Skeletal muscle cell (primary cell): ENCODE results near the gene TFEB.
A peak's percentile ranks its signal among the peaks of the same experiment; 100 is the strongest.

ENCODE experiments used
- DNase-seq: peaks from one replicate; pipeline ENCODE4 v3.0.0-alpha.2; 2010; ENCODE audit warnings: low read depth
- H3K4me3 ChIP-seq: 2 replicates; pipeline ENCODE4 v1.5.1; 2011; ENCODE audit warnings: low read depth, mild to moderate bottlenecking, control low read depth, low read length, moderate library complexity

TFEB gene

DNA sequence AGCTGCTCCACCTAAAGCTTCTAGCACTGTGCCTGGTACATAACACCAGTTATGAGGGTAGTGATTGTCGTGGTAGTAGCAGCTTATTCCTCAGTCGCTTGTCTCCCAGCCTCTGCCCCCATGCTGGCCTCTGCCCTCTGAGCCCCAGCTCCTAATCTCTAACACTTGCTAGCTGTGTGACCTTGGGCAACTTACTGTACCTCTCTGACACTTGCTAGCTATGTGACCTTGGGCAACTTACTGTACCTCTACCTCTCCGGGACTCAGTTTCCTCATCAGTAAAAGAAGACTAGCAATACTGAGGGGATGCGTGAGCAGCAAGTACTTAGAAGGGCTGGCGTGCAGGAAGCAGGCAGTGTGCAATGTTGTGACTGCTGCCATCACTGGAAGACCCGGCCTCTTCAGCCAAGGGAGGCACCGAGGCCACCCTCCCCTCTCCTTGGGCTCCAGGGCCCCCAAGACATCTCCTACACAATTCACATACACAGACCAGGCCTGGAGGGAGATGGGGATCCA is 87.3 kb downstream of the TFEB start:
- H3K4me3 ChIP-seq, result no peak overlapping the region
- DNase-seq, result no peak

DNA sequence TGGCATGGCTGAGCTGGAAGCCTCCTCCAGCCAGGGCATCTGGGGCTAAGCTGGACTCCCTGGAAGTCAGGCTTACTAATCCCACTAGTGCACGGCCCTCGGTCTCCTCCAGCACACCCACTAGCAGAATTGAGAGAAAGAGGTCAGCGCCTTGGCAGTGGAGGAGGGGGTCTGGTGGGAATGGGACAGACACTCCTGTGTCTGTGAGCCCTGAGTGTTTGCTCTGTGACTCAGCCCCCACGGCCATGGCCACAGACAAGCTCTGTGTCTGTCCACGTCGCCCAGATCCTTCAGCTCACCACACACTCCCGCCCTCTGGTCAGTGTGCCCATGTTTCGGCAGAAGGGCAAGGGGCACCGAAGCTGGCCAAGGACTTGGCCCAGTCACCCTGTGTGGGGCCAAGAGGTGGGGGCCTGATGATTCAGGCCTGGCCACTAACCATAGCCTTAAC is 88.3 kb downstream of the TFEB start:
- no peak for DNase-seq
- no peak overlapping the region for H3K4me3 ChIP-seq

DNA sequence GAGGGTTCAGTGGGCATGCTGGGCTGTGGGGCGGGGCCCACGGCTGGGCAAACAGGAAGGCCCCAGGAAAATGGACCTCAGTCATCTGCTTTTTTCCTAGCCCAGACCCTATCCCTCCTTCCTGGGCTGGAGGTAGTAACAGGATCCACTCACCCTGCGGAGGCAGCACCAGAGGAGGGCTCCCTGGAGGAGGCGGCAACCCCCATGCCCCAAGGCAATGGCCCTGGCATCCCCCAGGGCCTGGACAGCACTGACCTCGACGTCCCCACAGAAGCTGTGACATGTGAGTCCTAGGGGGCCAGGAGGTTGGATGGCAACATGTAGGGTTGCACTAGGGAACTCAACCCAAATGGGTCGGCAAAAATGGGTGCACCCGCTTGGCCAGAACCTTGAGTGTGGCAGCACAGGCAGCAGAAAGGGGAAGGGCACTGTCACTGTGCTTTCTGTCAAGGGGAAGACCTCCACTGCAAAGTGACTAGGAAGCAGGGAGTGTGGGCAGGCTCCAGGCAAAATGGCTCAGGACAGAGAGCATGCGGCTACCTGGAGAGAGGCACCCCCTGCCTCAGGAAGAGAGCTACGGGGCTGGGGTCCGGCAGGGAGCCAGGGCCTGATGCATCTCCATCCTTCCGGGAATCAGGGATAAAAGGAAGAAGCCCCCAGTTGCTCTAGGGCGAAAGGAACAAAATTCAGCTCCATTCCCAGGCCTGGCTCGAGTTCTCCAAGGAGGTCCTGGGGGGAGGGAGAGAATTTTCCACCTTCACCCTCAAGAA is 89.2 kb downstream of the TFEB start:
- H3K4me3 ChIP-seq, result no peak overlapping the region
- no peak for DNase-seq

DNA sequence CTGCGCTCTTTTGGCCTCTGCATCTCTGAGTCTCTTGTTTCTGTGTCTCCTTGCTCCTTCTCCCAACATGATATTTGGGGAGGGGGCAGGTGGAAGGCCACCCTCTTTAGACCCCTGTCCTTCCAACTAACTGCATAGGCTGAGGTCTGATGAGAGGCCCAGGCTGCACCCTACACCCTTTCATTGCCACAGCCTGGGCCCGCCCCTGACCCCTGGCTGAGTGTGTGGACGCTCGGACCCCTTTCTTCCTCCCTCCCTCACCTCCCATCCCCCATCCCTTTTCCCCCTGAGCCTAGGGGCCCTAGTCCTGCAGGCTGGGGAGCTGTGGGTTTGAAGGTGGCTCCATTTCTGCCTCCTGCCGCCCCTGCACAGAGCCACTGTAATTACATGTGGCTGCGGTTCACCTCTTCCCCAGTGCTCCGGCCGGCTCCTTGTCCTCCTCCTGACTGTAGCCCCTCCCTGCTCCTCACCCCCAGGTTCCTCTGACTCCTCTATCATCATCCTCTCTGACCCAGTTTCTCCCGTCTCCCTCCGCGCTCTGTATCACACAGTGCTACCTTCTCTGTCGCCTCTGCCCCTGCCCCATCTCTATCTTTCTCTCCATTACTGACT is 90.3 kb downstream of the TFEB start:
- no peak overlapping the region for H3K4me3 ChIP-seq

DNA sequence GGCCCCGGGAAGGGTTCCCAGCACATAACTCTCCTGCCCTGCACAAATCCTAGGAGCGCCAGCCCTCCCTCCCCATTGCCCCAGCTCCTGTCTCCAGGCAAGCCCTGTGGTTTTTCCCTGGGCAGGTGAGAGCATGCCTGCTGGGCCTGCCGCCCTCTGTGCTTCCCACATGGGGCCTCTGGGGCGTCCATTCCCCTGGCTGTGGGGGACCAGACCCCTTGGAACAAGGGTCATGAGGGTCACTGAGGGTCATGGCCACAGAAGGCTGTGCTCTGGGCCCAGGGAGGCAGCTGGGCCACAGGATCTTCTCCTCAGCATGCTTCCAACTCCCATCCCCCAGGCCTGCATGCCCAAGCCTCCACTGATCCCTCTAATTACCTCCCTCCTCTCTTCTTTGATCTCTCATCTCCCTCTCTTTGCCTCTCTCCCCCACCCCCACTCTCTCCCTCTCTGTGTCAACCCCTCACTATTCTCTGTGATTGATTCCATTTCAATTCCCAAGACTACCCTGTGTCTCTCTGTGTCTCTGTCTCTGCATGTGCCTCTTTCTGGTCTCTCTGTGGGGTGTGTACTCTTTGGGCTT is 91.0 kb downstream of the TFEB start:
- H3K4me3 ChIP-seq, result no peak overlapping the region
- no peak for DNase-seq

More for the DNA sequence above, 90.3 kb downstream of the TFEB start:
- DNase-seq, result no peak

DNA sequence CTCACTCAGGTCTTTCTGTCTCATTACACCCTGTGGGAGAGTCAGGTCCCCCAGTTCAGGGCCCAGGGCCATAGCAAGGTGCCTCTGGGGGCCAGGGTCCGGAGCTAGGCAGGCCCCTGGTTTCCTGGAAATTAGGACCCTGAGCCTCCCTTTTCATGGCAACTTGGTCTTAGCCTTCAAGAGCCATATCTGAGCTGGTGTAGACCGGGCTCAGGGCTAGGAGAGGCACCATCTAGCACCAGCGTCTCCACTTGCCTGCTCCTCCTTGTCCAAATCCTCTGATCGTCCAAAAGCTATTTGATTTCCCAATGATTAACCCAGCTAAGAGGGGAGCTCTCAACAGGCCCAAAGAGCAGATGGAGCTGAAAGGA is 91.5 kb downstream of the TFEB start:
- H3K4me3 ChIP-seq, result no peak overlapping the region
- no peak for DNase-seq

DNA sequence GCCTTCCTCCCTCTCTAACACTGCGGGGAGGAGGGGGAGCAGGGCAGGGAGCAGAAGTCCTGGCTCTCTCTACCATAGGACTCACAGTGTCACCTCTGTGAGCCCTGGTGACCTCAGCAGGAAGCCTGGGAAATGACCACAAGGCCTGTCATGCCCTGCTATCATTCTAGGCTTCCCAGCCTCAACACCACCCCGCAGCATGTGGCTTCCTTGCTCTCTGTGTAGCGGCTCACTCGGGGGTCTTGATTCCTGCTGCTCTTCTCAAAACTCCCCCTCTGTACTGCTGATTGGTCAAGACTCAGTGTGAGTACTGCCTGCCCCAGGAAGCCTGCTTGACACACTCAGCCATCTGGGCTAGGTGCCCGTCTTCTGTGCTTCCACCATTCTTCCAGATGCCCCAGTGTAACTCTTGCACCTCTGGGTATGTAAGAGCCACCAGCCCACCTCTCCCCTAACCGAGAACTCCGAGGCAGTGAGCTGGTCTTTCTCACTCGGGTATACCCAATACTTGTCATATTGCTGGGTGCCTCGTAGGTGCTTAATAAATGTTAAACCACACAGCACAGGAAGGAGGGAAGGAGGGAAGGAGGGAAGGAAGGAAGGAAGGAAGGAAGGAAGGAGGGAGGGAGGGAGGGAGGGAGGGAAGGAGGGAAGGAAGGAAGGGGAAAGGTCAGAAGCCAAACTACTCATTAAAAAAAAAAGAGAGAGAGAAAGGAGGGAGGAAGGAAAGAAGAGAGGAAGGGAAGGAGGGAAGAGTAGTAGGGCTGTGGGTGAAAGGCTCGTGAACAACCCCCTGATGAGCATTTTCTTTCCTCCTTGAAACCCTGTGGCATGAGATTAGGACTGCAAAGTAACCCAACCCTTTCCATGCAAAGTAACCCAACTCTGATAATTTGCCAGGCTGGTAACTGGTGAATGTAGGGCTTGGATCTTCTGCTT is 92.2 kb downstream of the TFEB start:
- no peak overlapping the region for H3K4me3 ChIP-seq
- DNase-seq, result no peak

DNA sequence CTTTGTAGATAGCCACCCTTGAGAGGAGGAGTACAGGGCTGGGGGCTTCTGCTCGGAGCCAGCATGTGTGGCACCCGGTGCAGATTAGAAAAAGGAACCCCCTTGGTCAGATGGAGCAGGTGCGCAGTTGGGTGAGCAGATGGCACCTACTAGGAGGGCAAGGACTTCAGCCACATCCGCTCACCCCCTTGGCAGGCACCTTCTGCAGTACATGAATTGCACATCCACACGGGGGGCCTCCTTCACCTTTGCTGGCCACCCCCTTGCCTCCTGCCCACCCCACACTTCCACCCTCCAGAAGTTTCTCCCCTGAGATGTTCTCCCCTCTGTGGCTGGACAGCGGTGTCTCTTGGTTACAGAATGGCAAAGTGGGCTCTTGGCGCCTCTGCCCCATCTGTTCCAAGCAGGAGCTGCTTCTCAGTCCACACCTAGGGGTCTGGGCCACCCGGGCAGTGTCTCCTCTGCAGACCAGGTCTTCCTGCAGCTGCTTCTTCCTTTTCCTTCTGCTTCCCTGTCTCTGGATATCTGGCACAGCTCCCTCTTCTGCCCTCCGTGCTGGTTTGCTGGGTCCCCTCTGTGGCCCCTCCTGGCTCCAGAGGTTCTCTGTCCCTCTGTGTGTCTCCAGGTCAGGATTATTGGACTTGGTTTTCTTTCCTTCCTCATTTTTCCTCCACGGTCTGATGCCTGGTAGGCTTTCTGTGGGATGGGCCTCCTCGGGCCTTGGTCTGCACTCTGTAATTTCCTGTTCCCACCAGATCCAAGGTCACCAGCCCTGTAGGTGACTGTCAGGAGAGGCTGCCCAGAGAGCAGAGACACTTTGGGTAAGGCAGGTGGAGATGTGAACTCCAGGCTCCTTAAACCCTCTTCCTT is 93.1 kb downstream of the TFEB start:
- no peak for DNase-seq

DNA sequence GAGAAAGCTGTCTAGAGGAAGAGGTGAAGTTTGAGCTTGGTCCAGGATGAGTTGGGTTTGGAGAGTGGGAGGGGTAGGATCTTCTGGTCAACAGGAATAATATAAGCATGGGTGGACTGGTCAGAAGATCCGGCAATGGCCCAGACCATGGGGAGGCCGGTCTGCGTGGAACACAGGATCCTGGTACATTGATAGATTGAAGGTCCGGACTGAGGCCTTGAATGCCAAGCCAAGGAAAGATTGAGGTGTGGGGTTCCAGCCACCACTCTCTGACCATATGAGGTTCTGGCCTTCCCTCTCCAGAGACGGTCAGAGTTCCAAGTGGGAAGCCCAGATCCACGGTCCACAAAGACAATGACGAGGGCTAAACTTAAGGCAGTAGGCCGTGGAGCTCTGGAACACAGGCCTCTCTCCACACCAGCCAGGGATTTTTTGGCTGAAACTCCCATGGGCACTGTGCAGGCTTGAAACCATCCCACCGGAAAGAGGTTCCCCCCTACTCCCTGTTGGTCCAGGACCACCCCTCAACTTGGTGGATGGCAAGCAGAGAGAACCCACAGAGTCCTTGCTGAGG is 94.0 kb downstream of the TFEB start:
- no peak for DNase-seq
- no peak overlapping the region for H3K4me3 ChIP-seq

More for the DNA sequence above, 93.1 kb downstream of the TFEB start:
- no peak overlapping the region for H3K4me3 ChIP-seq

DNA sequence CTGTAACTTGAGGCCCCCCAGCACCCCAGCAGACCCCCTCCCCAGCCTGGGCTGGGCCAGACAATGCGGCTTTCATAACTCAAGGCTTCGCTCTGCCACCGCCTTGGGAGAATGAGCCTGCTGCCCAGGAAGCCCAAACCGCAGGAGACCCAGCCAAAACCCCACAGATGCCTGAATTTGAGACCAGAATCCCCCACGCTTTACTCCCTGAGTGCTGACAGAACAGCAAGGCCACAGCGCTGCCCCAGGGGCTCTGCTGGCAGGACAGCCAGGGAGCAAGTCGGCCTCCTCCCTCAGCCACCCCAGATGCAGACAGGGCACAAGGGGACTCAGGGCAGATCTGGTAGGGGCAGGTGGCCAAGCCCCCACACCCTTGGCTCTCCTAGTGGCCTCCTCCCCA is 95.0 kb downstream of the TFEB start:
- DNase-seq, result no peak
- peak overlapping the region; percentile 59 for H3K4me3 ChIP-seq

DNA sequence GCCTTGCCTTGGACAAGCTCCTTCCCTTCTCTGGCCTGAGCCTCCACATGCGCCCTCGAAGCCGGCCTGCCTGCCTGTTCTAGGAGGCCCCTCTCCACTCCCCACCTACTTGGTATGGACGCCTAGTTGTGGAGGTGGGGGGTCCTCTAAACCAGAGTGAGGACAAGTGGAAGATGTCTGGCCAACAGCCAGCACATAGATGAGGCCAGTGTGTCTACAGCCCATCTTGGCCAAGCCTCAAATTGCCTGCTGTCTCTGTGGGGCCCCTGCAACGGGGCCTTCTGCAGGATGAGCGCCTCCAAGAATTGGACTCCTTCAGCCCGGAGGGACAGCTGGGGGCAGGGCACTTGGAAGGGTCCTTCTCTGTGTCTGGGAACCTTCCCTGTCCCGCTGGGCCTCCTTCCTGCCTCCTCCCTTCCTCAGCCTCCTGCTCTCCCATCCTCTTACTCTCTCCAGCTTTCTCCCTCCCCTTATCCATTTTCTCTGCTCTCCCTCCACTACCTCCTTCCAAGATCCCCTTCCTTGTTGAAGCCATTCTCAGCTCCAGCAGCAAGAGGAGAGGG is 95.5 kb downstream of the TFEB start:
- DNase-seq, result no peak
- peak overlapping the region; percentile 59 for H3K4me3 ChIP-seq

DNA sequence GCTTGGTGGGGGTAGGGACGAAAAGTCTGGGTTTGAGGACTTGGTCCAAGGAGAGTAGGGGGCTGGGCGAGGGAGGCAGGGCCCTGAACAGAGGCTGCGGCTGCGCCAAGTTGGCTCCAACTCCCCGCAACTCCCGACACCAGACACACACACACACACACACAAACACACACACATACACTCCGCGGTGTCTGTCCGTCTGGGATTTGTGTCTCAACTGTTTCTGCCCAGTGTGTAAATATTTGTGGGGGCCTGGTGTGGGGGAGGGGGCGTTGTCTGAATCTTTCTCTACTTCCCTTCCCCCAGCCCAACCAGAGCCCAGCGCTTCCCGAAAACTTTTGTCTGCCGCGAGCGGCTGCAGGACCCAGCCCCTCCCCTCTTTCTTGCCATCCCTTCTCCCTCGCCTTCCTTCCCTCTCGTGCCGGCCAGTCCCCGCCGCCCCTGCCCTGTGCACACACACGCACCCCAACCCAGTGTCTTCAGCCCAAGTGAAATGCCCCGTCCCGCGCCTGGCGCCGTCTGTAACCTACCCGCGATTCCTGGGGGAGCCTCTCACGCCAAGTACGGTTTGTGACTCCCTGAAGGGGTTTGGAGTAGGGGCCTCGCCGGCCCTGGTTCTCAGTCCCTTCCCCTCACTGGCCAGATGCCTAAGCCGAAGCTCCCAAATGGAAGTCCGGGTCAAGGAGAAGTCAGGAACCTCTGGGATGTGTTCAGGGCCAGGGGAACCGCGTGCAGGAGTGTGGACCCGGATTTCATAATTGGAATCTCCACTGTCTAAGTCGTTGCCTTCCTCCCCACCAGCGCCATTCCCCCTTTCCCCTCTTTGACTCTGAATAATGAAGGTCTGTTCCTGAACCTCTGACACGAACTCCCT is 96.2 kb downstream of the TFEB start:
- peak overlapping the region; percentile 59 for H3K4me3 ChIP-seq
- no peak for DNase-seq

DNA sequence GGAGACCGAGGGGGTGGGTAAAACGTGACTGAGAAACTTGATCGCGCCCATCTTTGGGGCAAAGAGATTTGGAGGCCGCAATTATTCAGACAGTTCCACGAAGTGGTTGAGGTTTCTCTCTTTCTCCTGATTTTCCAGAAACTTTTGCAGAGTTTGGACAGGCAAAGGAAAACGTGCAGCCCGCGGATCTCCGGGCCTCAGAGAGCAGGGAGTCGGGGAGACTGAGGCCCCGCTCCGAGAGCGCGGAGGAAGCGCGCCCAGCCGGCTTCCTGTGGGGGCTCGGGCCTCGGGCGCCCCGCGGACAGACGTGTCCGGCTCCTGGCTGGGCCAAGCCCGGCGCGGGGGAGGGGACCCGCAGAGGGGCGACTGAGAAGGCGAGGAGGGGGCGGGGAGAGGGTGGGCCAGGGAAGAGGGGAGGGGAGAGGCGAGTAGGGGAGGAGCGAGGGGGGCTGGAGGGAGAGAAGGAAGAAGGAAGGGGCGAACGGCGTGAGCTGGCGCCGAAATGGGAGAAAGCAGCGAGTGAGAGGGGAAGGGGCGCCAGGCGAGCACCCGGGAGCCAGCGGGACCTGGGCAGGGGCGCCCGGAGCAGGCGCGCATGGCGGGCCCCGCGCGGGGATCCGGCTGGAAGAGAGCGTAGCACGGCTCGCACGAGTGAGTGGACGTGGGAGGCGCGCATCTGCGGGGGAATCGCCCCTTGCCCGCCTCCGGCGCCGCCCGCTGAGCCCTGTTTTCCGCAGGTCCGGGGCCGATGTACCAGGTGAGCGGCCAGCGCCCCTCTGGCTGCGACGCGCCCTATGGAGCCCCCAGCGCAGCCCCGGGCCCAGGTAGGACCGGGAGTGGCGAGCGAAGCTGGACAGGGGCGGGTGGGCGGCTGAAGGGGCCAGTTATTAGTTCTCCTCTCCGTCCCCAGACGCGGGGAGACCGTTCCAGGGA is 97.1 kb downstream of the TFEB start, which contains the start of gene MDFI:
MDFI (plus strand) TSS at position 467 of the 933 bp plus-strand sequence; CDS start at position 749, 282 bp downstream.
- DNase-seq, result no peak
- peak within 1 kb of the TSS; percentile 59 for H3K4me3 ChIP-seq

DNA sequence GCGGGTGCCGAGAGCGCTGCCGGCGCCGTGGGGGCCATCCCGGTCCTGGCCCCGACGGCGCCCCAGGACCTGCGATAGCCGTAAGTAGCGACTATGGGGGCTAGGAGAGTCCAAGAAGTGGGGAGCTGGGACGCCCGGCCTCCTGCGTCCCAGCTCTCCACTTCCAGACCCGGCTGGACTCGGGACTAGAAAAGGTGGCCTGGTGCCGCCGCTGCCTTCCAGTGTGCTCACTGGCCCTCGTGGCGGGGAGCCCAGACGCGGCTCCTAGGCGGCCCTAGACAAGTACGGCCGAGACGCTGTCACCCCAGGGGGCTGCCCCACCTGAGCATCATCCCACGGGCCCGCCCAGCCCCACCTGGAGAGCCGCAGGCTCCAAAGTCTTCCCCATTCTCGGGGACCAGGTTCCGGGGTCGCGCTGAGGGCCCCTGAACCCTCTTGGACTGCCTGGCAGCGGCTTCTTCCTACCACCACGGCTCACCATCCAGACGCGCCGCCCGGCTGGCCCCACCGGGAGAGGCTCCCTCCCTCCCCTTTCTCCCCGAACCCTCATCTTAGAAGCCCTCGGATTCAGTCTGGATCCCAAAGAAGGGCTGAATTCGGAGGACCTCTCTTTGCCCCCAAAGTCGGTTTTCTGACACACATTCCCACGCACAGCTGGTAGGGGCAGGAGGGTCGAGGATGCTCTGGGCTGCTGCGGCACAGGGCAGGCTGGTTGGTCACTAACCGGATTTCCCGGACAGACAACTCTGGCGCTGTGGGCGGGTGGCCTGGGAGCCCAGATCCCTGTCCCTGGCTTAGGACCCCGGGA is 98.0 kb downstream of the TFEB start:
- H3K4me3 ChIP-seq, result peak overlapping the region; percentile 59
- no peak for DNase-seq

DNA sequence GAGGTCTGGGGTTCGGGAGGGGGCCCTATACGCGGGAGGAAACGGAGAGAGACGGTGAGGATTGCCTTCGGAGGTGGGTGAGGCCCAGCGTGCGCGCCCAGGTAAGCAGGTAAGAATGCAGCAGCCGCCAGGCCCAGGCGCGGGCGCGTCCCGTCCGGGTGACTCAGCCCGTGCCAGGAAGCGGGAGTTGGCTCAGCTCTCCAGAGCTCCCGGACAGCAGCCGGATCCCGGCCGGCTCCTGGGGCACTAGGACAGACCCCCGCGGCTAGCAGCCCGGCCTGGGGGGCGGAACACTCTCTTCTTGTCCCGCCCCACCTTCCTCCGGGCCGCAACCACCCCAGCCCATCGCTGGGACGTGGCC is 98.6 kb downstream of the TFEB start:
- H3K4me3 ChIP-seq, result peak overlapping the region; percentile 59
- DNase-seq, result no peak
